Neural progenitor cell (in vitro differentiated cells): ENCODE results near the gene ISOC1. TPM values are rescaled to one million over a fixed set of nuclear protein-coding genes. Genes with fewer than 3 reads are reported as not detected.

Experiments
- DNase-seq: peaks from one replicate; pipeline ENCODE4 v3.0.0-alpha.2; 2016; ENCODE audit warnings: low spot score
- H2AFZ ChIP-seq: fragments of 200-600 bp; sonication (generic); replicated peaks from 2 replicates; pipeline ENCODE4 v1.6.1; 2016; ENCODE audit warnings: antibody characterized with exemption
- H3F3A ChIP-seq: fragments of 200-600 bp; sonication (generic); 2 replicates; pipeline ENCODE4 v1.6.1; 2016; ENCODE audit warnings: antibody characterized with exemption, low read depth
- H3K27ac ChIP-seq: fragments of 200-600 bp; sonication (generic); 2 replicates; pipeline ENCODE4 v1.5.1; 2016; ENCODE audit warnings: mild to moderate bottlenecking
- H3K27me3 ChIP-seq: fragments of 200-600 bp; sonication (generic); 2 replicates; pipeline ENCODE4 v1.6.1; 2016; ENCODE audit warnings: mild to moderate bottlenecking, moderate library complexity
- H3K36me3 ChIP-seq: fragments of 200-600 bp; sonication (generic); 2 replicates; pipeline ENCODE4 v1.5.1; 2016
- H3K4me1 ChIP-seq: fragments of 200-600 bp; sonication (generic); 2 replicates; pipeline ENCODE4 v1.6.1; 2016; ENCODE audit warnings: mixed run types
- H3K4me2 ChIP-seq: fragments of 200-600 bp; sonication (generic); 2 replicates; pipeline ENCODE4 v1.6.1; 2016
- H3K4me3 ChIP-seq: fragments of 200-600 bp; sonication (generic); 2 replicates; pipeline ENCODE4 v1.5.1; 2016
- H3K79me2 ChIP-seq: fragments of 200-600 bp; sonication (generic); 2 replicates; pipeline ENCODE4 v1.6.1; 2016; ENCODE audit warnings: low read depth
- H3K9ac ChIP-seq: fragments of 200-600 bp; sonication (generic); 2 replicates; pipeline ENCODE4 v1.6.1; 2016
- H3K9me3 ChIP-seq: fragments of 200-600 bp; sonication (generic); 2 replicates; pipeline ENCODE4 v1.5.1; 2016; ENCODE audit warnings: low read depth
- H4K20me1 ChIP-seq: fragments of 200-600 bp; sonication (generic); 2 replicates; pipeline ENCODE4 v1.6.1; 2016; ENCODE audit warnings: low read depth
- H3K27ac Mint-ChIP-seq: 3 replicates; pipeline ENCODE4 v1.8.0; 2021; ENCODE audit warnings: mixed read lengths
- H3K27me3 Mint-ChIP-seq: 2 replicates; pipeline ENCODE4 v1.8.0; 2022; ENCODE audit warnings: low read depth, mild to moderate bottlenecking, inconsistent platforms, moderate library complexity, mixed read lengths; ENCODE audit not compliant: insufficient read depth
- H3K36me3 Mint-ChIP-seq: 3 replicates; pipeline ENCODE4 v1.8.0; 2021; ENCODE audit warnings: mixed read lengths
- H3K4me1 Mint-ChIP-seq: 3 replicates; pipeline ENCODE4 v1.8.0; 2021; ENCODE audit warnings: mixed read lengths
- H3K4me3 Mint-ChIP-seq: 3 replicates; pipeline ENCODE4 v1.8.0; 2021; ENCODE audit warnings: mild to moderate bottlenecking, moderate library complexity, mixed read lengths
- H3K9me3 Mint-ChIP-seq: 3 replicates; pipeline ENCODE4 v1.8.0; 2020; ENCODE audit warnings: mixed read lengths
- EZH2 ChIP-seq: fragments of 200-600 bp; sonication (generic); IDR thresholded peaks from 2 replicates; pipeline ENCODE4 v1.6.1; 2017; ENCODE audit warnings: antibody characterized with exemption, mild to moderate bottlenecking, moderate library complexity
- EZH2phosphoT487 ChIP-seq: fragments of 200-600 bp; sonication (generic); IDR thresholded peaks from 2 replicates; pipeline ENCODE4 v1.6.1; 2017; ENCODE audit warnings: antibody characterized with exemption
- total RNA-seq: library from RNA; depleted of rRNA; stranded (reverse); fragments of >200 nt; gene quantifications from 2 replicates; pipeline ENCODE4 v1.2.3, GENCODE V29; 2015; ENCODE audit warnings: low replicate concordance
- TF ChIP-seq, protein P1 (sequence below): fragments of 200-600 bp; sonication (generic); IDR thresholded peaks from 2 replicates; pipeline ENCODE4 v1.5.1; 2017; ENCODE audit warnings: antibody characterized with exemption, mild to moderate bottlenecking

Gene ISOC1
- total RNA-seq, 1 donor from 2014 or later: 35.7 TPM

DNA sequence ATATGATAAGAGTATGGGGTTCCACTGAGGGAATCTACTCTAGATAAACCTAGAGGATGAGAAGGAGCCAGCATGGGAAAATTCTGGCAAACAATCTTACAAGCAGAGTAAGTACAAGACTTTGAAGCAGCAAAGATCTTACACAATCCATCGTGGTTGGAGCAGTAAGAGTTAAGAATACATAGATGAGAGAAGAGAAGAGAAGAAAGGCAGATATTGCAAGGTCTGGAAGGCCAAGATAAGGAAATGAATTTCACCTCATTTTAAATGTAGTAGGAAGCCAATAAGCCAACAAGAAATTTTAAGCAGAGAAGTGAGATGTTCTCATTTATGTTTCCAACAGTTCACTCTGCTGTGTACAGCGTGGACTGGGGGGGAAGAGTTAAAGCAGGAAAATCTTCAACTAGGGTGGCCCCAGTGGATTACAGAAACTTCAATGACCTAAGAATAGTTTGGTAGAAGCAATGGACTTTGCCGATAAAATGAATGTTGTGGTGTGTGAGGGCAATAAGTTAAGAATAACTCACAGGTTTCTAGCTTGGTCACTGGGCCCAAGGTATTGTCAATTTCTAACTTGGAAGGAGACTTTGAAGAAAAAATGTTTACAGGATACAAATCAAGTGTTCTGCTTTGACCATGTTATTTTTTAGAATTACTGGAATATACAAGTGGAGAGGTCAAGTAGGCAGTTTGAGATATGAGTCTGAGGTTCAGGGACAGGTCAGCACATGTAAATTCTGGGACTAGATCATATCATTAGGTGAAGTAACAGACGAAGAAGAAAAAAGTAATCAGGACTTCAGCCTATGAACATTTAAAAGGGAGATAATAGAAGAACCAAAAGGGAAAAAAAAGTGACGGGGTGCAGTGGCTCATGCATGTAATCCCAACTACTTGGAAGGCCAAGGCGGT lies 12.1 kb upstream of the ISOC1 start:
- Histone ChIP-seq H3F3A (no peaks in the 10 kb centered on the region), H3K4me1 (no peaks in the 10 kb centered on the region), H3K27me3 (no peaks in the 10 kb centered on the region), H3K36me3 (no peaks in the 10 kb centered on the region), H3K9ac (no peak overlapping the region), H2AFZ (peak overlapping the region; percentile 17), H3K4me2 (no peak overlapping the region), H3K4me3 (no peak overlapping the region), H4K20me1 (no peaks in the 10 kb centered on the region), H3K79me2 (no peaks in the 10 kb centered on the region), H3K27ac (no peak overlapping the region), H3K9me3 (no peaks in the 10 kb centered on the region)
- TF ChIP-seq EZH2phosphoT487 (no peak), EZH2 (no peak)
- TF ChIP-seq, protein P1, sequence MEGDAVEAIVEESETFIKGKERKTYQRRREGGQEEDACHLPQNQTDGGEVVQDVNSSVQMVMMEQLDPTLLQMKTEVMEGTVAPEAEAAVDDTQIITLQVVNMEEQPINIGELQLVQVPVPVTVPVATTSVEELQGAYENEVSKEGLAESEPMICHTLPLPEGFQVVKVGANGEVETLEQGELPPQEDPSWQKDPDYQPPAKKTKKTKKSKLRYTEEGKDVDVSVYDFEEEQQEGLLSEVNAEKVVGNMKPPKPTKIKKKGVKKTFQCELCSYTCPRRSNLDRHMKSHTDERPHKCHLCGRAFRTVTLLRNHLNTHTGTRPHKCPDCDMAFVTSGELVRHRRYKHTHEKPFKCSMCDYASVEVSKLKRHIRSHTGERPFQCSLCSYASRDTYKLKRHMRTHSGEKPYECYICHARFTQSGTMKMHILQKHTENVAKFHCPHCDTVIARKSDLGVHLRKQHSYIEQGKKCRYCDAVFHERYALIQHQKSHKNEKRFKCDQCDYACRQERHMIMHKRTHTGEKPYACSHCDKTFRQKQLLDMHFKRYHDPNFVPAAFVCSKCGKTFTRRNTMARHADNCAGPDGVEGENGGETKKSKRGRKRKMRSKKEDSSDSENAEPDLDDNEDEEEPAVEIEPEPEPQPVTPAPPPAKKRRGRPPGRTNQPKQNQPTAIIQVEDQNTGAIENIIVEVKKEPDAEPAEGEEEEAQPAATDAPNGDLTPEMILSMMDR: no peak
- Mint-ChIP-seq H3K27ac (no peak overlapping the region), H3K27me3 (no peaks in the 10 kb centered on the region), H3K4me3 (no peak overlapping the region), H3K36me3 (no peaks in the 10 kb centered on the region), H3K9me3 (no peaks in the 10 kb centered on the region), H3K4me1 (peaks cover 2% of the 10 kb centered on the region)
- DNase-seq: no peak

DNA sequence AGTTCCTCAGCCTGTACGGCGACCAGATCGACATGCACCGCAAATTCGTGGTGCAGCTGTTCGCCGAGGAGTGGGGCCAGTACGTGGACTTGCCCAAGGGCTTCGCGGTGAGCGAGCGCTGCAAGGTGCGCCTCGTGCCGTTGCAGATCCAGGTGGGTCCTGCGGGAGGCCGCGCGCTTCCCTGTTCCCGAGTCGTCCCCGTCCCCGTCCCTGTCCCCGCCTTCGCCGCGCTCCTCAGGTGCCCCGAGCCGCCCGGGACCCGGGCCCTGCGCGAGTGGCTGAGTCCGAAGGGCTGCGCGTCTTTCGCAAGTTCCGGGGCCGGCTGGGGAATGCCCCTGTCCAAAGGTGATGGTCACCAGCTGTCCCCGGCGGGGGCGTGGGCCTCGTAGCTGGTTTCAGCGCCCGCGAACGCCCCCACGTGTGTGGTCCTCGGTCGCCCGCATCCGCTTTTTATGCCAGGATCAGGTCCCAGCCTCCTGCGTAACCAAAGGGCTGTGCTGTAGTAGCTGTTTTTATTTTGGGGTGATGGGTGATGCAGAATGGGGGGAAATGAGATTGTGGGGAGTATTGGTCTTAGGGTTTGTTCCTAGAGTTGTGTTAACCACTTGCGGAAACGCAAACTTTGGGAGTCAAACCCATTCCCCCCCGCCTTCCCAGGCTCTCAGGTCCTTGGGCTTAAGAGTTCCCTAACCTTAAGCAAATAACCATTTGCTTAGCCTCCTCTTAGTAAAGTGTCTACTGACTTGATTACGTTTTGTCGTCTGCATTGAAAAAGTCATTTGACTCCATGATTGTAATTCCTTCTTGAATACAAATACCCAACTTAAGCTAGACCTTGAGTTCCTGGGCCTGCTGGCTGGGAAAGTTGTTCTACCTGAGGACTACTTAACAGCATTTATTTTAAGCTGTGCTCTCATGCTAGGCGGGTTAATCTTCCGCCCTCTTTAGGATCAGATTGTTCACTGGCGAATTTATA lies 663 bp downstream of the ISOC1 start:
- H3K9me3 ChIP-seq: no peaks in the 10 kb centered on the region

GRCh38 chr5:129096382-129096991 lies 1.9 kb downstream of the ISOC1 start:
- H3F3A ChIP-seq: peaks cover 15% of the 10 kb centered on the region
- H3K9me3 ChIP-seq: no peaks in the 10 kb centered on the region
- no peak for TF ChIP-seq EZH2
- TF ChIP-seq, protein P1: peak; percentile 8
- no peak for TF ChIP-seq EZH2phosphoT487
- no peak overlapping the region for H3K9ac ChIP-seq
- H3K4me2 ChIP-seq: no peak overlapping the region
- H3K27ac ChIP-seq: no peak overlapping the region
- peaks cover 1% of the 10 kb centered on the region for H3K36me3 Mint-ChIP-seq
- DNase-seq: no peak
- H3K27ac Mint-ChIP-seq: no peak overlapping the region
- peaks cover 14% of the 10 kb centered on the region for H4K20me1 ChIP-seq
- H3K4me3 ChIP-seq: no peak overlapping the region
- H3K27me3 Mint-ChIP-seq: peaks cover 2% of the 10 kb centered on the region
- peaks cover 12% of the 10 kb centered on the region for H3K4me1 Mint-ChIP-seq
- H3K36me3 ChIP-seq: no peaks in the 10 kb centered on the region
- H3K4me3 Mint-ChIP-seq: peak overlapping the region; percentile 48
- H3K4me1 ChIP-seq: peaks cover 9% of the 10 kb centered on the region
- no peaks in the 10 kb centered on the region for H3K9me3 Mint-ChIP-seq
- no peak overlapping the region for H2AFZ ChIP-seq
- peaks cover 26% of the 10 kb centered on the region for H3K27me3 ChIP-seq
- H3K79me2 ChIP-seq: peaks cover 22% of the 10 kb centered on the region

More for the DNA sequence above, 663 bp downstream of the ISOC1 start:
- no peak overlapping the region for H3K27ac Mint-ChIP-seq
- H2AFZ ChIP-seq: peak overlapping the region; percentile 98
- no peak overlapping the region for H3K27ac ChIP-seq
- TF ChIP-seq EZH2phosphoT487 (no peak), EZH2 (no peak)
- TF ChIP-seq, protein P1: no peak
- H3K36me3 Mint-ChIP-seq: no peaks in the 10 kb centered on the region
- H3K4me1 ChIP-seq: peaks cover 9% of the 10 kb centered on the region
- no peaks in the 10 kb centered on the region for H3K36me3 ChIP-seq
- peak overlapping the region; percentile 76 for H3K4me2 ChIP-seq
- H3F3A ChIP-seq: peaks cover 15% of the 10 kb centered on the region
- peaks cover 37% of the 10 kb centered on the region for H3K27me3 ChIP-seq
- H3K4me3 ChIP-seq: peak overlapping the region; percentile 64
- no peaks in the 10 kb centered on the region for H3K9me3 Mint-ChIP-seq
- H3K4me3 Mint-ChIP-seq: peak overlapping the region; percentile 92
- H3K4me1 Mint-ChIP-seq: peaks cover 12% of the 10 kb centered on the region
- peak overlapping the region; percentile 50 for H3K9ac ChIP-seq
- peak; percentile 78 for DNase-seq
- H4K20me1 ChIP-seq: peaks cover 14% of the 10 kb centered on the region
- H3K27me3 Mint-ChIP-seq: peaks cover 2% of the 10 kb centered on the region
- peaks cover 15% of the 10 kb centered on the region for H3K79me2 ChIP-seq
